ENCODE data around the gene KIF3C.

GRCh38 chr2:25939257-25939668 lies 43.0 kb downstream of the KIF3C start:
- TF ChIP-seq, protein P1, sequence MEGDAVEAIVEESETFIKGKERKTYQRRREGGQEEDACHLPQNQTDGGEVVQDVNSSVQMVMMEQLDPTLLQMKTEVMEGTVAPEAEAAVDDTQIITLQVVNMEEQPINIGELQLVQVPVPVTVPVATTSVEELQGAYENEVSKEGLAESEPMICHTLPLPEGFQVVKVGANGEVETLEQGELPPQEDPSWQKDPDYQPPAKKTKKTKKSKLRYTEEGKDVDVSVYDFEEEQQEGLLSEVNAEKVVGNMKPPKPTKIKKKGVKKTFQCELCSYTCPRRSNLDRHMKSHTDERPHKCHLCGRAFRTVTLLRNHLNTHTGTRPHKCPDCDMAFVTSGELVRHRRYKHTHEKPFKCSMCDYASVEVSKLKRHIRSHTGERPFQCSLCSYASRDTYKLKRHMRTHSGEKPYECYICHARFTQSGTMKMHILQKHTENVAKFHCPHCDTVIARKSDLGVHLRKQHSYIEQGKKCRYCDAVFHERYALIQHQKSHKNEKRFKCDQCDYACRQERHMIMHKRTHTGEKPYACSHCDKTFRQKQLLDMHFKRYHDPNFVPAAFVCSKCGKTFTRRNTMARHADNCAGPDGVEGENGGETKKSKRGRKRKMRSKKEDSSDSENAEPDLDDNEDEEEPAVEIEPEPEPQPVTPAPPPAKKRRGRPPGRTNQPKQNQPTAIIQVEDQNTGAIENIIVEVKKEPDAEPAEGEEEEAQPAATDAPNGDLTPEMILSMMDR (conservative IDR thresholded peaks at IDR 0.05 in 1 of 2, IDR thresholded peaks at IDR 0.05 in 1 of 2; ENCODE audit: extremely low read depth in 1 of 2, insufficient read depth in 1 of 2, low read depth in 1 of 2, low read length in 2 of 2), result no peak
- no peak for TF ChIP-seq EZH2 (IDR thresholded peaks at IDR 0.05; ENCODE audit: borderline replicate concordance, low read length)
